Lung (tissue), 12 donors: Measurements from ENCODE around the gene APLP1. TPM values are rescaled to one million over a fixed set of nuclear protein-coding genes. Genes with fewer than 3 reads are reported as not detected.
A peak's percentile ranks its signal among the peaks of the same experiment; 100 is the strongest.

Experiments
- ATAC-seq: fragments of 200-7000 bp; cut with Tn5 transposase; one replicate; pipeline ENCODE4 v1.9.1; 2020; ENCODE audit warnings: moderate number of reproducible peaks; ENCODE audit not compliant: insufficient read depth, low FRiP score
- DNase-seq, 3 donors: peaks; one replicate each; pipeline ENCODE4 v3.0.0-alpha.2; 2013 to 2017
- H3K27ac ChIP-seq, 2 donors: one replicate each; pipeline ENCODE4 v1.5.1; 2013; ENCODE audit warnings: mild to moderate bottlenecking in 2 of 2, moderate library complexity in 2 of 2, control low read depth in 1 of 2, inconsistent platforms in 1 of 2, low read depth in 1 of 2, low read length in 1 of 2
- H3K27me3 ChIP-seq, 3 donors: one replicate each; pipeline ENCODE4 v1.5.1; 2013; ENCODE audit warnings: low read length in 2 of 3; ENCODE audit not compliant: control insufficient read depth in 3 of 3, insufficient read depth in 3 of 3
- H3K36me3 ChIP-seq, 4 donors: one replicate each; pipeline ENCODE4 v1.5.1; 2013; ENCODE audit warnings: low read length in 4 of 4, mild to moderate bottlenecking in 1 of 4, moderate library complexity in 1 of 4; ENCODE audit not compliant: control insufficient read depth in 4 of 4, insufficient read depth in 4 of 4
- H3K4me1 ChIP-seq, 5 donors: one replicate each; pipeline ENCODE4 v1.5.1; 2013; ENCODE audit warnings: low read length in 5 of 5, mild to moderate bottlenecking in 2 of 5, moderate library complexity in 1 of 5; ENCODE audit not compliant: control insufficient read depth in 5 of 5, insufficient read depth in 5 of 5
- H3K4me3 ChIP-seq: one replicate; pipeline ENCODE4 v1.5.1; 2013; ENCODE audit warnings: mild to moderate bottlenecking, control low read depth, moderate library complexity
- H3K9ac ChIP-seq, 2 donors: one replicate each; pipeline ENCODE4 v1.5.1; 2013; ENCODE audit warnings: low read length in 2 of 2, control low read depth in 1 of 2; ENCODE audit not compliant: insufficient read depth in 1 of 2
- H3K9me3 ChIP-seq, 4 donors: one replicate each; pipeline ENCODE4 v1.5.1; 2013; ENCODE audit warnings: low read length in 3 of 4, mild to moderate bottlenecking in 1 of 4, moderate library complexity in 1 of 4; ENCODE audit not compliant: control insufficient read depth in 4 of 4, insufficient read depth in 3 of 4
- WGBS, 2 donors: extraction: QIAGEN DNeasy Blood & Tissue Kit; methylation state at CpG; one replicate each; pipeline ENCODE4 v1.1.7; 2013; 5-methylcytosine and 5-hydroxymethylcytosine counted together
- polyA plus RNA-seq, 2 donors: library from polyadenylated mRNA; stranded (reverse); fragments of 200-250 nt; gene quantifications; one replicate each; pipeline ENCODE4 v1.2.1, GENCODE V29; 2013
- total RNA-seq, 2 donors: library from RNA; depleted of rRNA in 1 of 2; stranded (reverse); fragments of >200 nt in 1 of 2; gene quantifications; one replicate each; pipeline ENCODE4 v1.2.1, GENCODE V29; 2014 to 2021
- TF ChIP-seq, protein P1 (sequence below): IDR thresholded peaks from 2 replicates; pipeline ENCODE4 v1.5.1; 2012; ENCODE audit warnings: mild to moderate bottlenecking; ENCODE audit errors: control extremely low read depth, extremely low read depth
- donor health status: control.
- donor health status: control.
- donor health status: Bipolar disorder and iron deficiency.
- donor health status: healthy.
- donor health status: DM: yes; HTN: yes; CAD: no.

APLP1 gene
- total and polyA plus RNA-seq, 4 donors: 0.94 to 6.5 (median 2.0) TPM

DNA sequence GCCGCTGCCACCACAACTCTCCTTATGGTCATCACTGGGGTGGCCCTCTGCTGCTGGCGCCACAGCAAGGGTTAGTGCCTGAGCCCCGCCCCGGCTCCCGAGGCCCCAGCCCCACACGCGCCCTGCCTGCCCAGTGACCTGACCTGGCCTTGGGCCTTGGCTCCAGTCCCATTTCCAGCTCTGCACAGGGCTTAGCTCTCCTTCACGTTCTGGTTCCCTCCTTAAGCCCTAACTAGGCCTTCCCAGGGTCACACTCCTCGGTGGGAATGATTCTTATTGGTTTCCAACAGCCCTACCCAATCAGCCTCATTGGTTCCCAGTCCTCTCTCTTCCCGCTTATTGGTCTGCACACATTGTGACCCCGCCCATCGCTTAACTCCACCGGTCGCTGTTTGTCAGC lies 5.8 kb upstream of the APLP1 start:
- Histone ChIP-seq H3K9me3 (peaks cover 0 to 4% (median 0%) of the 10 kb centered on the region in 4 donors), H3K9ac (no peak overlapping the region), H3K27ac (no peak overlapping the region), H3K27me3 (peaks cover 10 to 27% (median 26%) of the 10 kb centered on the region in 3 donors), H3K4me3 (no peak overlapping the region), H3K4me1 (peaks cover 0 to 3% (median 0%) of the 10 kb centered on the region in 5 donors), H3K36me3 (no peaks in the 10 kb centered on the region)
- TF ChIP-seq, protein P1, sequence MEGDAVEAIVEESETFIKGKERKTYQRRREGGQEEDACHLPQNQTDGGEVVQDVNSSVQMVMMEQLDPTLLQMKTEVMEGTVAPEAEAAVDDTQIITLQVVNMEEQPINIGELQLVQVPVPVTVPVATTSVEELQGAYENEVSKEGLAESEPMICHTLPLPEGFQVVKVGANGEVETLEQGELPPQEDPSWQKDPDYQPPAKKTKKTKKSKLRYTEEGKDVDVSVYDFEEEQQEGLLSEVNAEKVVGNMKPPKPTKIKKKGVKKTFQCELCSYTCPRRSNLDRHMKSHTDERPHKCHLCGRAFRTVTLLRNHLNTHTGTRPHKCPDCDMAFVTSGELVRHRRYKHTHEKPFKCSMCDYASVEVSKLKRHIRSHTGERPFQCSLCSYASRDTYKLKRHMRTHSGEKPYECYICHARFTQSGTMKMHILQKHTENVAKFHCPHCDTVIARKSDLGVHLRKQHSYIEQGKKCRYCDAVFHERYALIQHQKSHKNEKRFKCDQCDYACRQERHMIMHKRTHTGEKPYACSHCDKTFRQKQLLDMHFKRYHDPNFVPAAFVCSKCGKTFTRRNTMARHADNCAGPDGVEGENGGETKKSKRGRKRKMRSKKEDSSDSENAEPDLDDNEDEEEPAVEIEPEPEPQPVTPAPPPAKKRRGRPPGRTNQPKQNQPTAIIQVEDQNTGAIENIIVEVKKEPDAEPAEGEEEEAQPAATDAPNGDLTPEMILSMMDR: no peak
- no peak for DNase-seq
- ATAC-seq: no peak
- WGBS, 2 donors: 78 to 89% methylated on average over 14 of the region's 14 CpGs

DNA sequence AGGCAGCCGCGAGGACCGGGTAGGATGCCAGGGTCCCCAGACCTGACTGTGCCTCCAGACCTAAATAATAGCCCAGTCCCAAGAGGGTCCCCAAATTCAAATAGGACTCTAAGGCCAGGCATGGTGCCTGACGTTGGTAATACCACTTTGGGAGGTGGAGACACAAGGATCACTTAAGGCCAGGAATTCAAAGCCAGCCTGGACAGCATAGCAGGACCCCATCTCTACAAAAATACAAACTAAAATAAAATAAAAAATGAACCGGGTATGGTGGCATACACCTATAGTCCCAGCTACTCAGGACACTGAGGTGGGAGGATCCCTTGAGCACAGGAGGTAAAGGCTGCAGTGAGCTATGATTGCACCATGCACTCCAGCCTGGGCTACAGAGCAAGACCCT lies 5.4 kb upstream of the APLP1 start:
- Histone ChIP-seq H3K4me1 (peaks cover 0 to 3% (median 0%) of the 10 kb centered on the region in 5 donors), H3K9me3 (peaks cover 0 to 4% (median 0%) of the 10 kb centered on the region in 4 donors), H3K27me3 (peaks cover 10 to 23% (median 22%) of the 10 kb centered on the region in 3 donors), H3K9ac (no peak overlapping the region), H3K4me3 (no peak overlapping the region), H3K36me3 (no peaks in the 10 kb centered on the region), H3K27ac (no peak overlapping the region)
- TF ChIP-seq, protein P1: no peak
- WGBS, 2 donors: 87% methylated on average over 5 of the region's 5 CpGs
- no peak for DNase-seq
- ATAC-seq: no peak

DNA sequence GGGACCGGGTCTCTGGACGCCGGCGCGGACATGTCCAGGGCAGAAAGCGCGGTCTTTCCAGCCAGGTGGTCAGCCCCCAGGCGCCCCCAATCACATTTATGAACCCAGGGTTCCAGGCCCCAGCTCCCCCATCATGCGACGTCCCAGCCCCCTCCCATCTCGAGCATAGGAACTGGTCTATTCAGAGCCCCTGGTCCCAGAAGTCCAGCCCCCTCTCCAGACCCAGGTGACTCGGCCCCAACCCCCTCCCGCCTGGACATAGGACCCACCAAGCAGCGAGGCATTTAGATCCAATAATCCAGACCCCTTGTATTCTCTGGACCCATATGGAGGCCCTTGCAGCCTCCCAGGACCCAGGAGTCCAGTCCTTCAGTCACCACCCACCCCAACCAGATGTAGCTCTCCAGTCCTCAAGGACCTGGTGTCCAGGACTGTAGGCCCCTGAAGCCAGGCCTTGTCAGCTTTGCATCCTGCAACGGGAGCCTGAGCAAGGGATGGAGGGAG lies 501 bp downstream of the APLP1 start:
- DNase-seq: peak in 1 of 3 donors; percentile 4
- TF ChIP-seq, protein P1: no peak
- Histone ChIP-seq H3K36me3 (no peaks in the 10 kb centered on the region), H3K4me3 (no peak overlapping the region), H3K27me3 (no peaks in the 10 kb centered on the region), H3K9me3 (no peaks in the 10 kb centered on the region), H3K27ac (no peak overlapping the region), H3K4me1 (peaks cover 0 to 16% (median 0%) of the 10 kb centered on the region in 5 donors), H3K9ac (no peak overlapping the region)
- ATAC-seq: no peak
- 4% methylated on average over 10 to 15 of the region's 15 CpGs for WGBS, 2 donors
